Smooth muscle cell (in vitro differentiated cells): Measurements from ENCODE around the gene FMO4. TPM values are rescaled to one million over a fixed set of nuclear protein-coding genes. Genes with fewer than 3 reads are reported as not detected.
A peak's percentile ranks its signal among the peaks of the same experiment; 100 is the strongest.
"Not testable (repeated sequence)": the region's sequence is repeated elsewhere in the genome, so short reads cannot be mapped to it uniquely, and the experiment has no call there.

Source experiments
- DNase-seq: peaks from one replicate; lab custom pipeline; 2025; ENCODE audit not compliant: unreplicated experiment; lab: John Stamatoyannopoulos, UW
- H2AFZ ChIP-seq: fragments of 200-600 bp; sonication (generic); 2 replicates; pipeline ENCODE4 v1.6.0; 2016; ENCODE audit warnings: antibody characterized with exemption, low read depth, mild to moderate bottlenecking
- H3F3A ChIP-seq: fragments of 200-600 bp; sonication (generic); 2 replicates; pipeline ENCODE4 v1.6.0; 2017; ENCODE audit warnings: antibody characterized with exemption, low read depth
- H3K27ac ChIP-seq: fragments of 200-600 bp; sonication (generic); 2 replicates; pipeline ENCODE4 v1.5.1; 2016; ENCODE audit warnings: low read depth, mild to moderate bottlenecking
- H3K27me3 ChIP-seq: fragments of 200-600 bp; sonication (generic); 2 replicates; pipeline ENCODE4 v1.6.1; 2016; ENCODE audit warnings: low read depth, mild to moderate bottlenecking
- H3K36me3 ChIP-seq: fragments of 200-600 bp; sonication (generic); 2 replicates; pipeline ENCODE4 v1.5.1; 2016; ENCODE audit warnings: low read depth
- H3K4me1 ChIP-seq: fragments of 200-600 bp; sonication (generic); 2 replicates; pipeline ENCODE4 v1.5.1; 2016; ENCODE audit warnings: low read depth
- H3K4me2 ChIP-seq: fragments of 200-600 bp; sonication (generic); 2 replicates; pipeline ENCODE4 v1.6.0; 2016; ENCODE audit warnings: mild to moderate bottlenecking
- H3K4me3 ChIP-seq: fragments of 200-600 bp; sonication (generic); 2 replicates; pipeline ENCODE4 v1.5.1; 2016; ENCODE audit warnings: mild to moderate bottlenecking
- H3K79me2 ChIP-seq: fragments of 200-600 bp; sonication (generic); 2 replicates; pipeline ENCODE4 v1.6.0; 2016; ENCODE audit warnings: low read depth, mild to moderate bottlenecking
- H3K9ac ChIP-seq: fragments of 200-600 bp; sonication (generic); 2 replicates; pipeline ENCODE4 v1.6.0; 2016; ENCODE audit warnings: low read depth
- H3K9me3 ChIP-seq: fragments of 200-600 bp; sonication (generic); replicated peaks from 2 replicates; pipeline ENCODE4 v1.5.1; 2016; ENCODE audit warnings: low read depth
- H4K20me1 ChIP-seq: fragments of 200-600 bp; sonication (generic); 2 replicates; pipeline ENCODE4 v1.6.0; 2016; ENCODE audit warnings: low read depth
- WGBS: methylation state at CpG from one replicate; pipeline ENCODE4 v1.1.7; 2016; ENCODE audit warnings: low lambda C conversion rate; 5-methylcytosine and 5-hydroxymethylcytosine counted together
- polyA plus RNA-seq: library from polyadenylated mRNA; unstranded; fragments of >200 nt; fragmentation: Nextera tagmentation; extraction: Ambion mirVana; gene quantifications from 2 replicates; pipeline ENCODE4 v1.2.1, GENCODE V29; 2016
- total RNA-seq: library from RNA; depleted of rRNA; stranded (reverse); fragments of >200 nt; gene quantifications from 2 replicates; pipeline ENCODE4 v1.2.3, GENCODE V29; 2014
- TF ChIP-seq, protein P1 (sequence below): fragments of 200-600 bp; sonication (generic); IDR thresholded peaks from 2 replicates; pipeline ENCODE4 v1.5.1; 2017; ENCODE audit warnings: borderline replicate concordance, mild to moderate bottlenecking, antibody characterized with exemption; ENCODE audit not compliant: insufficient read depth, poor library complexity, severe bottlenecking

Gene FMO4
- total and polyA plus RNA-seq, 2 experiments from 2014 or later, result 2.0 TPM

GRCh38 chr1:171372418-171373084 is 58.6 kb downstream of the FMO4 start:
- no peaks in the 10 kb centered on the region for H3F3A ChIP-seq
- H4K20me1 ChIP-seq, result no peaks in the 10 kb centered on the region
- H2AFZ ChIP-seq, result no peak overlapping the region
- WGBS, result 94% methylated on average over 6 of the region's 6 CpGs
- no peaks in the 10 kb centered on the region for H3K27me3 ChIP-seq
- DNase-seq, result no peak
- H3K79me2 ChIP-seq, result no peaks in the 10 kb centered on the region
- no peak overlapping the region for H3K27ac ChIP-seq
- no peak overlapping the region for H3K4me2 ChIP-seq
- no peaks in the 10 kb centered on the region for H3K9me3 ChIP-seq
- no peaks in the 10 kb centered on the region for H3K4me1 ChIP-seq
- H3K4me3 ChIP-seq, result no peak overlapping the region
- H3K36me3 ChIP-seq, result no peaks in the 10 kb centered on the region
- H3K9ac ChIP-seq, result no peak overlapping the region
- TF ChIP-seq, protein P1, sequence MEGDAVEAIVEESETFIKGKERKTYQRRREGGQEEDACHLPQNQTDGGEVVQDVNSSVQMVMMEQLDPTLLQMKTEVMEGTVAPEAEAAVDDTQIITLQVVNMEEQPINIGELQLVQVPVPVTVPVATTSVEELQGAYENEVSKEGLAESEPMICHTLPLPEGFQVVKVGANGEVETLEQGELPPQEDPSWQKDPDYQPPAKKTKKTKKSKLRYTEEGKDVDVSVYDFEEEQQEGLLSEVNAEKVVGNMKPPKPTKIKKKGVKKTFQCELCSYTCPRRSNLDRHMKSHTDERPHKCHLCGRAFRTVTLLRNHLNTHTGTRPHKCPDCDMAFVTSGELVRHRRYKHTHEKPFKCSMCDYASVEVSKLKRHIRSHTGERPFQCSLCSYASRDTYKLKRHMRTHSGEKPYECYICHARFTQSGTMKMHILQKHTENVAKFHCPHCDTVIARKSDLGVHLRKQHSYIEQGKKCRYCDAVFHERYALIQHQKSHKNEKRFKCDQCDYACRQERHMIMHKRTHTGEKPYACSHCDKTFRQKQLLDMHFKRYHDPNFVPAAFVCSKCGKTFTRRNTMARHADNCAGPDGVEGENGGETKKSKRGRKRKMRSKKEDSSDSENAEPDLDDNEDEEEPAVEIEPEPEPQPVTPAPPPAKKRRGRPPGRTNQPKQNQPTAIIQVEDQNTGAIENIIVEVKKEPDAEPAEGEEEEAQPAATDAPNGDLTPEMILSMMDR, result no peak

DNA sequence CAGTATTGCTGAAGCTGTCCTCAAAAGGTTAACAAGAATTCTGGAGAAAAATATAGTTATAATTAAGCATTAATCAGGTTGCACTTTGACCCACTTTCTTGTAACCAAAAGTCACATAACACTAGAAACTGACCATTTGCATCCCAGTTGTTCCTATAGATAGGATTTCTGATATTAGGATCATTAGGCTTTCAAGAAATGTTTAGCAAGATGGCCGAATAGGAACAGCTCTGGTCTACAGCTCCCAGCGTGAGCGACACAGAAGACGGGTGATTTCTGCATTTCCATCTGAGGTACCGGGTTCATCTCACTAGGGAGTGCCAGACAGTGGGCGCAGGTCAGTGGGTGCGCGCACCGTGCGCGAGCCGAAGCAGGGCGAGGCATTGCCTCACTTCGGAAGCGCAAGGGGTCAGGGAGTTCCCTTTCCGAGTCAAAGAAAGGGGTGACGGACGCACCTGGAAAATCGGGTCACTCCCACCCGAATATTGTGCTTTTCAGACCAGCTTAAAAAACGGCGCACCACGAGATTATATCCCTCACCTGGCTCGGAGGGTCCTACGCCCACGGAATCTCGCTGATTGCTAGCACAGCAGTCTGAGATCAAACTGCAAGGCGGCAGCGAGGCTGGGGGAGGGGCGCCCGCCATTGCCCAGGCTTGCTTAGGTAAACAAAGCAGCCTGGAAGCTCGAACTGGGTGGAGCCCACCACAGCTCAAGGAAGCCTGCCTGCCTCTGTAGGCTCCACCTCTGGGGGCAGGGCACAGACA is 59.6 kb downstream of the FMO4 start:
- H3K9ac ChIP-seq, DNase-seq, H3K36me3 ChIP-seq, H3K27ac ChIP-seq, H3K9me3 ChIP-seq, H3F3A ChIP-seq, H3K27me3 ChIP-seq, H3K79me2 ChIP-seq, H4K20me1 ChIP-seq, H3K4me1 ChIP-seq, H2AFZ ChIP-seq: not testable (repeated sequence)
- Histone ChIP-seq H3K4me2 (peak overlapping the region; percentile 57), H3K4me3 (peak overlapping the region; percentile 34)
- 62% methylated on average over 25 of the region's 32 CpGs for WGBS

DNA sequence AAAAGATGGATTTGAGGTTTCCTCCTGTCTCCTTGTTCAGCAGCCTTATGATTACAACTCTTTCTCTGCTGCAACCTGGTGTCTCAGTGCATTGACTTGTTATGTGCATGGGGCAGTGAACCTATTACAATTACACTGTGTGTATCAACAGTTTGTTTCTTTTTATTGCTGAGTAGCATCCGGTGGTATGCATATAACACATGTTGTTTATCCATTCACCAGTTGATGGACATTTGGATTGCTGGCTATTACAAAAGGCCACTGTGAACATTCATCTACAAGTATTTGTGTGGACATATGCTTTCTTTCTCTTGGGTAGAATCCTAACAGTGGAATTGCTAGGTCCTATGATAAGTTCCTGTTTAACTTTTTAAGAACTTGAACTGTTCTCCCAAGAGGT is 65.9 kb downstream of the FMO4 start:
- Histone ChIP-seq H4K20me1 (no peaks in the 10 kb centered on the region), H3K36me3 (no peaks in the 10 kb centered on the region), H3K9ac (no peak overlapping the region), H3K27me3 (no peaks in the 10 kb centered on the region), H2AFZ (no peak overlapping the region), H3K79me2 (no peaks in the 10 kb centered on the region), H3K9me3 (no peaks in the 10 kb centered on the region), H3K4me2 (no peak overlapping the region), H3F3A (no peaks in the 10 kb centered on the region), H3K4me1 (no peaks in the 10 kb centered on the region), H3K27ac (no peak overlapping the region), H3K4me3 (no peak overlapping the region)
- DNase-seq, result no peak
- TF ChIP-seq, protein P1, result no peak
- 88% methylated on average over 1 of the region's 1 CpG for WGBS

DNA sequence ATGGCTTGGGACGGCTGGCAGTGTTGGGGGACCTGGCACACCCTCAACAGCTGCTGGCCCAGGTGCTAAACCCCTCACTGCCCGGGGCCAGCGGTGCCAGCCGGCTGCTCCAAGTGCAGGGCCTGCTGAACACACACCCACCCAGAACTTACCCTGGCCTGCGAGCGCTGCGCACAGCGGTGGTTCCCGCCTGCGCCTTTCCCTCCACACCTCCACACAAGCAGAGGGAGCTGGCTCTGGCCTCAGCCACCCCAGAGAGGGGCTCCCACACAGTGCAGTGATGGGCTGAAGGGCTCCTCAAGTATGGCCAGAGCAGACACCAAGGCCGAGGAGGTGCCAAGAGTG is 67.9 kb downstream of the FMO4 start:
- TF ChIP-seq, protein P1, result no peak
- WGBS, result 97% methylated on average over 11 of the region's 11 CpGs
- H3K36me3 ChIP-seq, result no peaks in the 10 kb centered on the region
- H3F3A ChIP-seq, result no peaks in the 10 kb centered on the region
- no peak for DNase-seq
- H3K79me2 ChIP-seq, result no peaks in the 10 kb centered on the region
- H3K27ac ChIP-seq, result no peak overlapping the region
- no peak overlapping the region for H3K9ac ChIP-seq
- H3K9me3 ChIP-seq, result no peaks in the 10 kb centered on the region
- H4K20me1 ChIP-seq, result no peaks in the 10 kb centered on the region
- H2AFZ ChIP-seq, result no peak overlapping the region
- H3K4me1 ChIP-seq, result no peaks in the 10 kb centered on the region
- H3K4me3 ChIP-seq, result no peak overlapping the region
- no peak overlapping the region for H3K4me2 ChIP-seq
- no peaks in the 10 kb centered on the region for H3K27me3 ChIP-seq
